Bladder microvascular endothelial cell (primary cell): ENCODE measurements around the gene PUM1. TPM values are rescaled to one million over a fixed set of nuclear protein-coding genes. Genes with fewer than 3 reads are reported as not detected.

Experiments
- total RNA-seq: library from RNA; depleted of rRNA; stranded (reverse); fragments of >200 nt; gene quantifications from 2 replicates; pipeline ENCODE4 v1.2.3, GENCODE V29; 2014

PUM1 gene, protein sequence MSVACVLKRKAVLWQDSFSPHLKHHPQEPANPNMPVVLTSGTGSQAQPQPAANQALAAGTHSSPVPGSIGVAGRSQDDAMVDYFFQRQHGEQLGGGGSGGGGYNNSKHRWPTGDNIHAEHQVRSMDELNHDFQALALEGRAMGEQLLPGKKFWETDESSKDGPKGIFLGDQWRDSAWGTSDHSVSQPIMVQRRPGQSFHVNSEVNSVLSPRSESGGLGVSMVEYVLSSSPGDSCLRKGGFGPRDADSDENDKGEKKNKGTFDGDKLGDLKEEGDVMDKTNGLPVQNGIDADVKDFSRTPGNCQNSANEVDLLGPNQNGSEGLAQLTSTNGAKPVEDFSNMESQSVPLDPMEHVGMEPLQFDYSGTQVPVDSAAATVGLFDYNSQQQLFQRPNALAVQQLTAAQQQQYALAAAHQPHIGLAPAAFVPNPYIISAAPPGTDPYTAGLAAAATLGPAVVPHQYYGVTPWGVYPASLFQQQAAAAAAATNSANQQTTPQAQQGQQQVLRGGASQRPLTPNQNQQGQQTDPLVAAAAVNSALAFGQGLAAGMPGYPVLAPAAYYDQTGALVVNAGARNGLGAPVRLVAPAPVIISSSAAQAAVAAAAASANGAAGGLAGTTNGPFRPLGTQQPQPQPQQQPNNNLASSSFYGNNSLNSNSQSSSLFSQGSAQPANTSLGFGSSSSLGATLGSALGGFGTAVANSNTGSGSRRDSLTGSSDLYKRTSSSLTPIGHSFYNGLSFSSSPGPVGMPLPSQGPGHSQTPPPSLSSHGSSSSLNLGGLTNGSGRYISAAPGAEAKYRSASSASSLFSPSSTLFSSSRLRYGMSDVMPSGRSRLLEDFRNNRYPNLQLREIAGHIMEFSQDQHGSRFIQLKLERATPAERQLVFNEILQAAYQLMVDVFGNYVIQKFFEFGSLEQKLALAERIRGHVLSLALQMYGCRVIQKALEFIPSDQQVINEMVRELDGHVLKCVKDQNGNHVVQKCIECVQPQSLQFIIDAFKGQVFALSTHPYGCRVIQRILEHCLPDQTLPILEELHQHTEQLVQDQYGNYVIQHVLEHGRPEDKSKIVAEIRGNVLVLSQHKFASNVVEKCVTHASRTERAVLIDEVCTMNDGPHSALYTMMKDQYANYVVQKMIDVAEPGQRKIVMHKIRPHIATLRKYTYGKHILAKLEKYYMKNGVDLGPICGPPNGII
- 38.4 and 162 TPM in 2 replicates for total RNA-seq

DNA sequence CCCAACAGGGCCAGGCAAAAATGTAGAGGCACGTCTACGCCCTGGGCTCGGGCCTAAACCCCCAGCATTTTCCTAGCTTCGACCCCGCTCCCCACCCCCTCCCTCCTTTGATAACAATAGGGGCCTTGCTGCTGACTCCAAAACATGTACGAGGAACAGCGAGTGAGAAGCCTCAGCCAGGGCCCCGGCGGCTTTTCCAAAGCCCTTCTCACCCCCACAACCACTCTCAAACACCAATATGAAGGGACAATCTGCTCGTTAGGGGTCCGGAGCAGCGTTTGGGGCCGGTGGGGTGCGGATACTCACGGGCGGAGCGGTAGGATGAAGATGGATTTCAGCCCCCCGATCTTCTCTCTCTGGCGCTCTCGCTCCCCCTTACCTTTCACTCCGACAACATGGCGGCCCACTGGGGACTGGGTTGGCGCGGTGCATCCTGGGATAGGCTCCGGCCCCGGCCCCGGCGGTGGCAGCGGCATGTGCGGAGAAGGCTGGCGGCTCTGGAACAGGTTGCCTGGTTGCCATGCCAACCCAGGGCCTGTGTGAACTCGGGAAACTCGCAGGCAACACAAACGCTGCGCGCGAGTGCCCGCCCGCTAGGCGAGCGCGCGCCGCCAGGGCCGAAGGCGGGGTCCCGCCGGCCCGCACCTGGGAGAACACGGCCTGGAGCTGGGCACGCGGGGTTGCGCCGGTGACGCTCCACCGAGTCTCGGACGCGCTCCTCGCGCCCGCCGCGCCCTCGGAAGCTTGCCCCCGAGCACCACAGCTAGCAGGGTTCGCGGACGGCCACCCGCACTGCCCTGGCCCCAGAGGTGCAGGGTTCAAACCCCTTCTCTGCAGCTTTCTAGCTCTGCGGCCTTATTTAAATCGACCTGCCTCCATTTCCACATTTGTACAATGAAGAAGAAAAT is at the start of gene PUM1:
TSS of gene PUM1 (minus strand) at position 408 of the 908 bp plus-strand sequence. CDS start 6,151 bp downstream, outside the sequence.

DNA sequence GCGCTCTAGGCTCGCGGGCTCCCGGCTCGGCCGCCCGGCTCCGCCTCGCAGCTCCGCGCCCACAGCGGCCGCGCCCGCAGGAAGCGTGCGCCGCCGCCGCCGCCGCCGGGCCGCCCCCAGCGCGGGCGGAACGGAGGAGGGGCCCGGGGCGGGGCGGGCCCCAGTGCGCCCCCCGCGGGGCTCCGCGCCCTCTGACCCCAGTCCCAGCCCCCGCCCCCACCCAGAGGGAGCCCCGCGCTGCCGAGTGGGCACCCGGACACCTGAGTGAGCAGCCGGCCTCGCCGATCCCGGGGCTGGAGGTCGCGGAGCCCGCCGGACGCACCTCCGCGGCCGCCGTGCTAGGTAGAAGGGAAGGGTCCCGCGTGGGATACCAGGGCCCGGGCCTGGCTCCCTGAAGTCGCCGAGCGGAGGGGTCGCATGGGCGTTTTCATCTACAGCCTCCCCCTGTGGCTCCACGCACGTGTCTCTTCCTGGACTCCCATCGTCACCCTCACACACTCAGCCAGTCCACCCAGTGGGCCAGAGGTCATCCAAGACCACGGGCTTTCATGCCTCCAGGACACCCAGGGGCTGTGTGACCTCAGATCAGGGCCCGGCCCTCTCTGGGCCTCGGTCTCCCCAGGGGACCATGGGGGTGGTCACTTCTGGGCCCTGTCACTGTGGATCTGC is 156.7 kb downstream of the PUM1 start, which contains the start of gene SDC3:
TSS of gene SDC3 (minus strand) at position 63 of the 669 bp plus-strand sequence. CDS start 172 bp downstream, outside the sequence.

Other genes with a start within 250 kb of the PUM1 start
- 5.3 and 44.7 TPM in 2 replicates for gene SDC3, start 157.0 kb downstream of the PUM1 start, total RNA-seq
- gene NKAIN1, start 174.2 kb upstream of the PUM1 start, total RNA-seq = 0.06 TPM in 1 of 2 replicates, not detected in the other
- gene SNRNP40, start 231.1 kb upstream of the PUM1 start, total RNA-seq = 107 and 138 TPM in 2 replicates
- 26.1 and 30.9 TPM in 2 replicates for gene ZCCHC17, start 231.3 kb upstream of the PUM1 start, total RNA-seq